ENCODE data around the gene NDUFAF8. TPM values are rescaled to one million over a fixed set of nuclear protein-coding genes. Genes with fewer than 3 reads are reported as not detected.

The NDUFAF8 gene
- total RNA-seq, 4 donors from 2014 or later: 22.0 to 67.0 (median 34.3) TPM

DNA sequence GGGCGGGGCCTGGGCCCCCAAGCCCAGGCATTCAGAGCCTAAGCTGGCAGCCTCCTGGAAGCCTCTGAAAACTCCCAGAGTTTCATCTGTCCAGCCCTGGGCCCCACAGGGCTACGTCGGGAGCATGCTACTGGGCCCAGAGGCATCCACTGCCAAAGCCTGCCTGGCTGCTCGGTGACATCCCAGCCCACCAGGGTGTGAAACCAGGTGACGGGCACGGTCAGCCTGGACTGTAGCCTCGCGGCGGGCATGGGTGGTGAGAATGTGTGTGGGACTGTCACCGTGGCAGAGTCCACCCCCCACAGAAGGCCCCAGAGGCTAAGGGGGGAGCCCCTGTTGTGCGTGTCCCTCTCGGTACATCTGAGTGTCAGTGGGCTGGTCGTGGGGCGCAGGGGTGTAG lies 47.5 kb upstream of the NDUFAF8 start:
- intact Hi-C loops (cut with DNase I): no loop called here

DNA sequence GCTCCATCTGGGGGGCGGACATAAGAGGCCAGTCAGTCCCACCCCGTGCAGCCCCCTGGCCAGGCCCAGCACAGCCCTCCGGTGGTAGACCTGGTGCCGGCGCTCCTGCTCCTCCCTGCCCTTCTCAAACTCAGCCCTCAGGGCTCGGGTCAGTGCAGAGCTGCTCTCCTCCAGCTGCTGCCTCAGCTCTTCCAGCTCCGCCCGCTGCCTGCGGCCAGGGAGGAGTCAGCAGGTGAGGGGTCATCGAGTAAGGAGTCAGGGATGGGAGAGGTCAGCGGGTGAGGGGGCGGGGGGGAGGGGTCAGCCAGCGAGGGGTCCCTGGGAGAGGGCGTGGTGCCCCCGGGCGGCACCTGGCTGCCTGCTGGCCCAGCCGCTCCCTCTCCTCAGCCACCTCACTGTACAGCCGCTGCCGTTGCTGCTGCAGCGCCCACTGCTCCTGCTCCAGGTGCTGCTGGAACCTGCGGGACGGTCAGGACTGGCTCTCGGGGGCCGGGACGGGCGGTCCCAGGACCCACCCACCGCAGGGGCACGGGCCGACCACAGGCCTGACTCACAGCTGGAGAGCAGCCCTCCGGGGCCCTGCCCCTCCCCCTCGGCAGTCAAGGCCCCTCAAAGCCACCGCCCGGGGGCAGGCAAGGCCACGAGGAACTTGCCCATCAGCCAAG lies 46.6 kb upstream of the NDUFAF8 start:
- H3K36me3 ChIP-seq: peaks cover 0 to 38% (median 0%) of the 10 kb centered on the region in 3 donors
- H3K4me1 ChIP-seq: peaks cover 0 to 16% (median 0%) of the 10 kb centered on the region in 3 donors
- H3K27ac ChIP-seq: no peak overlapping the region
- TF ChIP-seq POLR2A (IDR thresholded peaks at IDR 0.05): no peak
- TF ChIP-seq, protein P1, sequence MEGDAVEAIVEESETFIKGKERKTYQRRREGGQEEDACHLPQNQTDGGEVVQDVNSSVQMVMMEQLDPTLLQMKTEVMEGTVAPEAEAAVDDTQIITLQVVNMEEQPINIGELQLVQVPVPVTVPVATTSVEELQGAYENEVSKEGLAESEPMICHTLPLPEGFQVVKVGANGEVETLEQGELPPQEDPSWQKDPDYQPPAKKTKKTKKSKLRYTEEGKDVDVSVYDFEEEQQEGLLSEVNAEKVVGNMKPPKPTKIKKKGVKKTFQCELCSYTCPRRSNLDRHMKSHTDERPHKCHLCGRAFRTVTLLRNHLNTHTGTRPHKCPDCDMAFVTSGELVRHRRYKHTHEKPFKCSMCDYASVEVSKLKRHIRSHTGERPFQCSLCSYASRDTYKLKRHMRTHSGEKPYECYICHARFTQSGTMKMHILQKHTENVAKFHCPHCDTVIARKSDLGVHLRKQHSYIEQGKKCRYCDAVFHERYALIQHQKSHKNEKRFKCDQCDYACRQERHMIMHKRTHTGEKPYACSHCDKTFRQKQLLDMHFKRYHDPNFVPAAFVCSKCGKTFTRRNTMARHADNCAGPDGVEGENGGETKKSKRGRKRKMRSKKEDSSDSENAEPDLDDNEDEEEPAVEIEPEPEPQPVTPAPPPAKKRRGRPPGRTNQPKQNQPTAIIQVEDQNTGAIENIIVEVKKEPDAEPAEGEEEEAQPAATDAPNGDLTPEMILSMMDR (IDR thresholded peaks at IDR 0.05): no peak
- no peak overlapping the region for H3K4me3 ChIP-seq
- WGBS, 2 donors: 54 to 88% methylated on average over 5 to 9 of the region's 34 CpGs
- no peaks in the 10 kb centered on the region for H3K27me3 ChIP-seq
- no peaks in the 10 kb centered on the region for H3K9me3 ChIP-seq
- DNase-seq: no peak
- intact Hi-C loops (cut with DNase I): no loop called here

More for the DNA sequence above, 47.5 kb upstream of the NDUFAF8 start:
- no peak for DNase-seq
- TF ChIP-seq, protein P1 (IDR thresholded peaks at IDR 0.05): no peak
- no peak for TF ChIP-seq POLR2A (IDR thresholded peaks at IDR 0.05)
- Histone ChIP-seq H3K27ac (no peak overlapping the region), H3K9me3 (no peaks in the 10 kb centered on the region), H3K4me1 (peaks cover 0 to 10% (median 0%) of the 10 kb centered on the region in 3 donors), H3K27me3 (no peaks in the 10 kb centered on the region), H3K4me3 (no peak overlapping the region), H3K36me3 (peaks cover 0 to 29% (median 0%) of the 10 kb centered on the region in 3 donors)
- WGBS, 2 donors: no CpG with 5 or more reads among the region's 14 CpGs

DNA sequence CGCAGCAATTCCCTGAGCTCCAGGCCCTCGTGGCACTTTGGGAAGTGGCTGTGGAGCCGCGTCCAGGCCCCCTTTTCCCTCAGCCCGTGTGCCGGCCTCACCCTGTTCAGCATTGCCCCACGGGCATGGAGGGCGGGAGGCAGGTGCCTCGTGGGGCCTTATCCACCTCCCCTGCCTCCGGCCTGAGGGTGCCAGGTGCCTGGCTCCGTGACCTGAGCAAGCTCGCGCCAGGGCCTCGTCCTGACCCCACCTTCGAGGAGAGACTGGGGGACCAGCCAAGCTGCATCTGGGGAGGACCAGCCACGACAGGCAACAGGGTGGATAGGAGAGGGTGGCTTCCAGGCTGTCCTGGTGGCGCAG lies 46.1 kb upstream of the NDUFAF8 start:
- Histone ChIP-seq H3K27me3 (no peaks in the 10 kb centered on the region), H3K9me3 (no peaks in the 10 kb centered on the region), H3K4me1 (peaks cover 0 to 17% (median 0%) of the 10 kb centered on the region in 3 donors), H3K4me3 (no peak overlapping the region), H3K27ac (no peak overlapping the region), H3K36me3 (peaks cover 0 to 43% (median 0%) of the 10 kb centered on the region in 3 donors)
- TF ChIP-seq, protein P1 (IDR thresholded peaks at IDR 0.05): no peak
- TF ChIP-seq POLR2A (IDR thresholded peaks at IDR 0.05): no peak
- DNase-seq: no peak
- WGBS, 2 donors: 58% methylated on average over 3 of the region's 17 CpGs; no CpG with 5 or more reads in 1 of the 2 donors
- intact Hi-C loops (cut with DNase I): no loop called here

DNA sequence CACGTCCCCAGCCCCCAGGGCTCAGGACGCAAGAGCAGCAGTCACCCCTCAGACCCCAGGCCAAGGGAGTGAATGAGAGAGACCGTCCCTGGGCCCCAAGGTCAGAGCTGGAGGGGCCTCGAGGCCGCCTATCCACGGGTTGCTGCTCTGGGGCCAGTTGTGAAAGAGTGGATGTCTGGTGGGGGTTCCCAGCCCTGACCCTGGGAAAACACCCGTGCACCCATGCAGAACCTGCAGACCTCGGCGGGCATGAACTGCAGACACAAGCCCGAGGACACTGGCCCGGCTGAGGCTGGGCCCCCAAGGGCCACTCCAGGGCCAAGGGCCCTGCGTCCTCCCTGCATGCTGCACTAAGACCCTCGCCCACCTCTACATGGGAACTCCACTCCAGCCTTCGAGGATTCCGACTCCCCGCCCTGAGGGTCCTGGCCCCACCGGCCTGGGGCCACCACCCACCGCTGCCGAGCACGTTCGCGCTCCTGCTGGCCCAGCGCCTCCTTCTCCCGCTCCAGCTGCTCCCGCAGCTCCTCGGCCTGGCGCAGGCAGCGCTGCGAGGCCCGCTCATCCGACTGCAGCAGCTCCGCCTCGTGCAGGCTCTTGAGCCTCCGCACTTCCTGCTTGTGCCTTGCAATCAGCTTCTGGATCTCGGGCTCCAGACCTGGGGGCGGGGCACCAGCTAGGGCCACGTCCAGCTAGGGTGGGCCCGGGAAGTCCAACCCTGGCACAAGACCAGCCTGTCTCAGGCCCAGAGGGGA lies 45.5 kb upstream of the NDUFAF8 start:
- 92 to 95% methylated on average over 8 to 15 of the region's 38 CpGs for WGBS, 2 donors
- peaks cover 0 to 17% (median 0%) of the 10 kb centered on the region in 3 donors for H3K4me1 ChIP-seq
- H3K9me3 ChIP-seq: no peaks in the 10 kb centered on the region
- TF ChIP-seq, protein P1 (IDR thresholded peaks at IDR 0.05): no peak
- TF ChIP-seq POLR2A (IDR thresholded peaks at IDR 0.05): no peak
- H3K4me3 ChIP-seq: no peak overlapping the region
- no peak overlapping the region for H3K27ac ChIP-seq
- no peak for DNase-seq
- H3K27me3 ChIP-seq: no peaks in the 10 kb centered on the region
- intact Hi-C loops (cut with DNase I): no loop called here
- H3K36me3 ChIP-seq: peaks cover 0 to 45% (median 0%) of the 10 kb centered on the region in 3 donors

DNA sequence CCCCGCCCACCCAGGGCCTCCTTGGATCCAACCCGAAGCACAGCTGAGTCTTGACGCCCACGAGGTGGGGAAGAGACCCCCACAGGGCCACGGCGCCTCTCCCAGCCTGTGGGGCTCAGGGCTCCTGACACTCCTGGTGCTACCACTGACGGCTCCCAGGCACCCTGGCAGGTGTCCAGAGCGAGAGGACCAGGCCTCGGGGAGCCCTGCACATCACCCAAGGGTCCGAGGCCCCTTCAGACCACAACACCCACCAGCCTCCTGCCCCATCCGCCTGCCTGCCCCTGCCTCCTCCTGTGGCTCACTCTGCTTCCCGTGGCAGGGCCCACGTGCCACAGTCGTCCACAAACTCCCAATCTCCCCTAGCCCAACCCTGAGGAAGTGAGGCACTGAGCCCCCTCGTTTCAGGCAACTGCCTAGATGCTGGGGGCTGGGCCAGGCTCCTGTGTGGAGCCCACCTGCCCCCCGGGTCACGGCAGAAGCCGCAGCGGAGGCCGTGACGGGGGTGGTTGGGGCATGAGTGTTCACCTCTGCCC lies 44.8 kb upstream of the NDUFAF8 start:
- DNase-seq: no peak
- no peaks in the 10 kb centered on the region for H3K9me3 ChIP-seq
- H3K27ac ChIP-seq: no peak overlapping the region
- 94% methylated on average over 9 of the region's 21 CpGs; no CpG with 5 or more reads in 1 of the 2 donors for WGBS, 2 donors
- intact Hi-C loops (cut with DNase I): no loop called here
- peaks cover 0 to 50% (median 0%) of the 10 kb centered on the region in 3 donors for H3K36me3 ChIP-seq
- H3K27me3 ChIP-seq: no peaks in the 10 kb centered on the region
- H3K4me1 ChIP-seq: peaks cover 0 to 23% (median 0%) of the 10 kb centered on the region in 3 donors
- no peak overlapping the region for H3K4me3 ChIP-seq
- TF ChIP-seq POLR2A (IDR thresholded peaks at IDR 0.05): no peak
- TF ChIP-seq, protein P1 (IDR thresholded peaks at IDR 0.05): no peak

Data from esophagus squamous epithelium (tissue), 5 donors.